COLO668 (cell line): ENCODE measurements around the gene NPC1.
"Not testable (repeated sequence)": the region's sequence is repeated elsewhere in the genome, so short reads cannot be mapped to it uniquely, and the experiment has no call there.

Experiments used
- DNase-seq: peaks from one replicate; lab custom pipeline; 2025; ENCODE audit not compliant: unreplicated experiment; lab: John Stamatoyannopoulos, UW

The NPC1 gene

GRCh38 chr18:23586249-23587196 is at the start of gene NPC1:
Gene NPC1 (minus strand): TSS chr18:23586506. CDS start chr18:23586343, 163 bp downstream.
- peak; percentile 97 for DNase-seq

GRCh38 chr18:23636071-23636399 is 49.7 kb upstream of the NPC1 start:
- DNase-seq: no peak

GRCh38 chr18:23635283-23636070 is 49.2 kb upstream of the NPC1 start:
- DNase-seq: no peak

- no peak for DNase-seq
These were observed 48.4 kb upstream of the NPC1 start for GRCh38 chr18:23634692-23635091.

- DNase-seq: no peak
These were observed 46.3 kb upstream of the NPC1 start for GRCh38 chr18:23632615-23633014.

- DNase-seq: peak; percentile 23
These were observed 45.4 kb upstream of the NPC1 start for GRCh38 chr18:23631746-23632145.

GRCh38 chr18:23631312-23631711 is 45.0 kb upstream of the NPC1 start:
- no peak for DNase-seq

- DNase-seq: peak; percentile 71
These were observed 43.2 kb upstream of the NPC1 start for GRCh38 chr18:23629444-23629946.

- no peak for DNase-seq
These were observed 41.7 kb upstream of the NPC1 start for GRCh38 chr18:23627970-23628369.

GRCh38 chr18:23627321-23627720 is 41.0 kb upstream of the NPC1 start:
- peak; percentile 27 for DNase-seq

GRCh38 chr18:23626451-23627279 is 40.4 kb upstream of the NPC1 start:
- DNase-seq: no peak

- no peak for DNase-seq
These were observed 36.7 kb upstream of the NPC1 start for GRCh38 chr18:23623040-23623439.

GRCh38 chr18:23619388-23619881 is 33.1 kb upstream of the NPC1 start:
- DNase-seq: no peak

GRCh38 chr18:23618862-23619387 is 32.6 kb upstream of the NPC1 start:
- DNase-seq: no peak

GRCh38 chr18:23617412-23618014 is 31.2 kb upstream of the NPC1 start:
- no peak for DNase-seq

- no peak for DNase-seq
These were observed 30.0 kb upstream of the NPC1 start for GRCh38 chr18:23616258-23616657.

GRCh38 chr18:23614891-23615290 is 28.6 kb upstream of the NPC1 start:
- DNase-seq: no peak

- DNase-seq: no peak
These were observed 28.1 kb upstream of the NPC1 start for GRCh38 chr18:23614413-23614812.

- DNase-seq: not testable (repeated sequence)
These were observed 26.8 kb upstream of the NPC1 start for GRCh38 chr18:23613091-23613475.

GRCh38 chr18:23612434-23613090 is 26.3 kb upstream of the NPC1 start:
- no peak for DNase-seq
